ENCODE results near the gene BUB1. TPM values are rescaled to one million over a fixed set of nuclear protein-coding genes. Genes with fewer than 3 reads are reported as not detected.
A peak's percentile ranks its signal among the peaks of the same experiment; 100 is the strongest.

The BUB1 gene
- total and polyA plus RNA-seq, 9 of the 15 experiments (the other 6 are each of a cell fraction or from before 2014, with no cell fraction given): 73.4 to 247 (median 118) TPM

DNA sequence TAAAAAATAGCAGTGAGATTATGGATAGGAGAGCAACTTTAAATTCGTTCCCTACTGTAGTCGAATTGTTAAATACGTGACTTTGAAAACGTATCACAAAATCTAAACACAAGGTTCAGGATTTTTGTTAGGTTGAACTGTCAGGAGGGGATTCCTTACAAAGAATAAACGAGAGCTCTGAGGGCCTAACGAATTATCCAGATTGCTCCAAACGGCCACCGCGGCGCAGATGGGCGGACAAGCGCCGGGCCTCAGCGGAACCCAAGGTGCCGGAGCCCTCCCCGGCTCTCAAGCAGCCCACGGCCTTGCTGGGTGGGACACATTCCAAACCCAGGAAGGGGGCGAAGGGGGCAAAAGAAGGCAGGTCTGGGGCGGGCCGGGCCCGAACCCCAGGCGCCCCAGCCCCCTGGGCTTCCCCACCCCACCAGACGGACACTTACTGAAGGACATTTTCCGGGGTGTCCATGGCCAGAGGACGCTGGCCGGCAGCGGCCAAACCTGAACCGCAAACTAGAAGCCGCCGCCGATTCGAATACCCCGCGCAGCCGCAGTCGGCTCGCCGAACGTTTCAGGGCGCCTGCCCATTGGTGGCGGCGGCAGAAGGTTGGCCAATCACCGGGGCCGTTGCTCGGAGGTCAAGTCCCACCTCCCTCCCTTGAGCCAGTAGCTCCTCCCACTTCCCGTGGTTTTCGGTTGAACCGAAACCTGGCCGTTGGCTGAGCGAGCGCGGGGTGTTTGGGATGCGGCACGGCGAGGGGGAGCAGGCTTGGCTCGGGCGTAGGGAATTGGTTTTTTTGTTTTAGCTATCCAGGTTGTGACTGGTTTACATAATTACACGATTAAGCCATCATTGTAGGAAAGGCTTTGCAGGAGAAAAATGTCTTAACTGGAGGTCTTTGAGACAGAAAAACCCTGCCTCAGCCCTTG lies at the start of gene BUB1 (continued):
- TF ChIP-seq, protein P1, sequence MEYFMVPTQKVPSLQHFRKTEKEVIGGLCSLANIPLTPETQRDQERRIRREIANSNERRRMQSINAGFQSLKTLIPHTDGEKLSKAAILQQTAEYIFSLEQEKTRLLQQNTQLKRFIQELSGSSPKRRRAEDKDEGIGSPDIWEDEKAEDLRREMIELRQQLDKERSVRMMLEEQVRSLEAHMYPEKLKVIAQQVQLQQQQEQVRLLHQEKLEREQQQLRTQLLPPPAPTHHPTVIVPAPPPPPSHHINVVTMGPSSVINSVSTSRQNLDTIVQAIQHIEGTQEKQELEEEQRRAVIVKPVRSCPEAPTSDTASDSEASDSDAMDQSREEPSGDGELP (CRISPR knock-in tag; IDR thresholded peaks at IDR 0.05; ENCODE audit: borderline replicate concordance): peak; percentile 52; the same call in 1 of the 2 replicates
- TF ChIP-seq ZNF140 (CRISPR knock-in tag; IDR thresholded peaks at IDR 0.05) (no peak), IRF1 (CRISPR knock-in tag; IDR thresholded peaks at IDR 0.05; ENCODE audit: borderline replicate concordance) (no peak), ELF4 (CRISPR knock-in tag; IDR thresholded peaks at IDR 0.05) (no peak), ZEB2 (IDR thresholded peaks at IDR 0.05) (no peak), PPARD (CRISPR knock-in tag; IDR thresholded peaks at IDR 0.05) (no peak), ARID1B (IDR thresholded peaks at IDR 0.05) (peak; percentile 38; the same call in 1 of the 2 replicates), FOS (IDR thresholded peaks at IDR 0.05; ENCODE audit: extremely low read depth, insufficient read length) (peak; percentile 92), ARNT (IDR thresholded peaks at IDR 0.05) (peak in 1 of 2 experiments; percentile 56; a peak in 1 of 4 replicates), ZNF696 (CRISPR knock-in tag; conservative IDR thresholded peaks at IDR 0.05) (no peak), MCM2 (IDR thresholded peaks at IDR 0.05; ENCODE audit: low read depth) (no peak), ZFPM2 (CRISPR knock-in tag; IDR thresholded peaks at IDR 0.05) (no peak), PHF20 (IDR thresholded peaks at IDR 0.05; ENCODE audit: partially characterized antibody) (no peak), KDM4B (IDR thresholded peaks at IDR 0.05; ENCODE audit: borderline replicate concordance in 2 of 2, low read depth in 1 of 2) (no peak), ARHGAP35 (IDR thresholded peaks at IDR 0.05; ENCODE audit: partially characterized antibody) (no peak)
- TF ChIP-seq, protein P2, sequence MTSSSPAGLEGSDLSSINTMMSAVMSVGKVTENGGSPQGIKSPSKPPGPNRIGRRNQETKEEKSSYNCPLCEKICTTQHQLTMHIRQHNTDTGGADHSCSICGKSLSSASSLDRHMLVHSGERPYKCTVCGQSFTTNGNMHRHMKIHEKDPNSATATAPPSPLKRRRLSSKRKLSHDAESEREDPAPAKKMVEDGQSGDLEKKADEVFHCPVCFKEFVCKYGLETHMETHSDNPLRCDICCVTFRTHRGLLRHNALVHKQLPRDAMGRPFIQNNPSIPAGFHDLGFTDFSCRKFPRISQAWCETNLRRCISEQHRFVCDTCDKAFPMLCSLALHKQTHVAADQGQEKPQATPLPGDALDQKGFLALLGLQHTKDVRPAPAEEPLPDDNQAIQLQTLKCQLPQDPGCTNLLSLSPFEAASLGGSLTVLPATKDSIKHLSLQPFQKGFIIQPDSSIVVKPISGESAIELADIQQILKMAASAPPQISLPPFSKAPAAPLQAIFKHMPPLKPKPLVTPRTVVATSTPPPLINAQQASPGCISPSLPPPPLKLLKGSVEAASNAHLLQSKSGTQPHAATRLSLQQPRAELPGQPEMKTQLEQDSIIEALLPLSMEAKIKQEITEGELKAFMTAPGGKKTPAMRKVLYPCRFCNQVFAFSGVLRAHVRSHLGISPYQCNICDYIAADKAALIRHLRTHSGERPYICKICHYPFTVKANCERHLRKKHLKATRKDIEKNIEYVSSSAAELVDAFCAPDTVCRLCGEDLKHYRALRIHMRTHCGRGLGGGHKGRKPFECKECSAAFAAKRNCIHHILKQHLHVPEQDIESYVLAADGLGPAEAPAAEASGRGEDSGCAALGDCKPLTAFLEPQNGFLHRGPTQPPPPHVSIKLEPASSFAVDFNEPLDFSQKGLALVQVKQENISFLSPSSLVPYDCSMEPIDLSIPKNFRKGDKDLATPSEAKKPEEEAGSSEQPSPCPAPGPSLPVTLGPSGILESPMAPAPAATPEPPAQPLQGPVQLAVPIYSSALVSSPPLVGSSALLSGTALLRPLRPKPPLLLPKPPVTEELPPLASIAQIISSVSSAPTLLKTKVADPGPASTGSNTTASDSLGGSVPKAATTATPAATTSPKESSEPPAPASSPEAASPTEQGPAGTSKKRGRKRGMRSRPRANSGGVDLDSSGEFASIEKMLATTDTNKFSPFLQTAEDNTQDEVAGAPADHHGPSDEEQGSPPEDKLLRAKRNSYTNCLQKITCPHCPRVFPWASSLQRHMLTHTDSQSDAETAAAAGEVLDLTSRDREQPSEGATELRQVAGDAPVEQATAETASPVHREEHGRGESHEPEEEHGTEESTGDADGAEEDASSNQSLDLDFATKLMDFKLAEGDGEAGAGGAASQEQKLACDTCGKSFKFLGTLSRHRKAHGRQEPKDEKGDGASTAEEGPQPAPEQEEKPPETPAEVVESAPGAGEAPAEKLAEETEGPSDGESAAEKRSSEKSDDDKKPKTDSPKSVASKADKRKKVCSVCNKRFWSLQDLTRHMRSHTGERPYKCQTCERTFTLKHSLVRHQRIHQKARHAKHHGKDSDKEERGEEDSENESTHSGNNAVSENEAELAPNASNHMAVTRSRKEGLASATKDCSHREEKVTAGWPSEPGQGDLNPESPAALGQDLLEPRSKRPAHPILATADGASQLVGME (CRISPR knock-in tag; IDR thresholded peaks at IDR 0.05): 0 out of 2 replicates have a peak, but pooled peaks have one; percentile 37

Data from K562 (cell line).